IPS-NIHi11 (cell line): ENCODE data around the gene RAC3.

Source experiments
- DNase-seq: peaks from one replicate; pipeline ENCODE4 v3.0.0; 2012; ENCODE audit warnings: mixed read lengths, low spot score

Gene RAC3

DNA sequence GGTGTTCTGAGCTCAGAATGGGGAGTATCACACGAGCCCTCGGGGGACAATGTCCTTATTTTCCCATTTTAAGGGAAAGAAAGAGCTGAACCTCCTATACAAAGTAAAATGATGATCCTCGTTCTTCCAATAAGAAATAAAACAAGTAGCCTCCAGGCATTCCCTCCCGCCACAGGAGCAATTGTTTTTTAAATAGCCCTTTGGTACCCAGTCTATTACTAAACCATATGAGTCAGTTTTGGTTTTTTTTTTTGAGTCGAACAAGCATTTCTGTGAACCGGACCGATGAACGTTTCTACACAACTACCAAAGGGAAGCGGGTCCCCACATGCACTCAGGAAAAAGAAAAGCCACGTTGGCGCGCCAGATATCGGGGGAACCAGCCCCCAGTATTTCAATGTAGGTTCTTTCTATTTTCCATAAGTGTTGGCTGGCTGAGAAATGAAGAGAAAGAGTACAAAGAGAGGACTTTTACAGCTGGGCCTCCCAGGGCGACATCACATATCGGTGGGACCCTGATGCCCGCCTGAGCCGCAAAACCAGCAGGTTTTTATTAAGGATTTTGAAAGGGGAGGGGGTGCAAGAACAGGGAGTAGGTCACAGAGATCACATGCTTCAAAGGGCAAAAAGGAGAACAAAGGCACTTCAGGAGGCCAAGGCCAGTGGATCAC is 9.8 kb downstream of the RAC3 start:
- no peak for DNase-seq

GRCh38 chr17:82042649-82043048 is 11.2 kb downstream of the RAC3 start:
- DNase-seq, result no peak

DNA sequence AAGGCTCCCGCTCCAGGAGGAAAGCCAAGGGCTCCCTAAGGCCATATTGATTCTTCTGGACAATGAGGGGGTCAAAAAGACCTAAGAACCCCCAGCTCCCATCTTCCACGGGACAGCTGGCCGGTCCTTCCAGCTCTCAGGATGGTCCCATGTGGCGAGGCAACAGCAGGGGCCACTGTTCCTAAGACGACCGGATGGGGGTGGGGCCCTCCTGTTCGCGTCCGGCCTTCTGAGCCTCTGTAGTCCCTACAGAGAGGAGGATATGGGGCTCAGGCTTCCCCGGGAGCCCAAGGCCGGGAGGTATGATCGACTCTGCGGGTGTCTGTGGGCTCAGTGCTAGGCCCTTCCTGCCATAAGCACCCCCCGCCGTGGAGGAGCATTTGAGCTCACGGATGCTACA is 12.0 kb downstream of the RAC3 start:
- peak; percentile 51 for DNase-seq

DNA sequence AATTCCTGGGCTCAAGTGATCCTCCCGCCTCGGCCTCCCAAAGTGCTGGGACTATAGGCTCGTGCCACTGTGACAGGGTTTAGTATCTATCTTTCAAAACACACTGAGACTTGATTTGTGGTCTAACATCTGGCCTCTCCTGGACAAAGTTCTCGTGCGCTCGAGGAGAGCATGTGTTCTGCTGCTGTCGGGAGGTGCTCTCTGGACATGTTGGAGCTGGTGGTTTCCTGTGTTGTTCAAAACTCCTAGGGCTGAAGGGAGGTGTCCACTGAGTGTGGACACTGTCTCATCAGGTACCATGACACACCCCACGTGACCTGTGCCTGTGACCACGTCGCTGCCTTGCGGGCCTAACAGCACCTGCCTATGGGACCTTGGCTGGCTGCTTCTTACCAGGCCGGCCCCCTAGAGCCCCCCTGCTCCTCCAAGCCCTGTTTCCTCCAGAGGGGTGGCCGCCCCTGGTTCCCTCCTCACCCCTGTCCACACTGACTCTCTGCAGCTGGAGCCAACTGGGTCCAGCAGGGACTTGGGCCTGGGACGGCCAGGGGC is 14.5 kb downstream of the RAC3 start:
- DNase-seq, result no peak

DNA sequence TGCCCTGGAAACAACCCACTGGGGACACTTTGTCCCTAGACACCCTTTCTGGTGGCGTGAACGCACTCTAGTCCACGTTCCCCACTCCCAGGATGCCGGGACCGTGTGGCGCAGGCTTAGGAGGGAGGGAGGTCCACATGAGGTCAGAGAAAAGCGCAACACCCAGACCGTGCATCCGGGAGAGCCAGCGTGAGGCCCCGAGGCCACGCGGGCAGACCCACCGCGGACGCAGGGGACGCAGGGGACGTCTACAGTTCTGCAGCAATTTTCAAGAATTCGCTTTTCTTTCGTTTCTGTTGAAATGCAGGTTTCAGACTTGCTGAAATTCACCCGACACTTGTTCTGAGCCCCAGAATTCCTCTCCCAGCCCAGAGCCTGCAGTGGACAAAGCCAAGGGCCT is 15.4 kb downstream of the RAC3 start:
- DNase-seq, result no peak

DNA sequence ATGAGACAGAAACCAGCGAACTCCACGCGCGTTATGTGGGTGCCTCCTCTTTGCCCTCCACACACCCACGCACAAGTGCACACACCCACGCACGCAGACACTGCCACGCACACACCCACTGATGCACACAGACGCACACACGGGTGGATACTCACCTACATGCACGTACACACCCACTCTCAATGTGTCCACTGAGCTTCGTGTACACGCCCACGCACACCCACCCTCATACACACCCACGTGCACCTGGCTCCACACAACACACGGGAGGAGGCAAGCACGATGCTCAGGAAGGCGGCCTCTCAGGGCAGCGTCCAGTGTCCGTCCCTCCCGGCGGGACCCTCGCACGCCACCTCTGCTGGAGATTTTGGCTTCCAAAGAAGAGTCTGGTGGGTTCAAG is 15.9 kb downstream of the RAC3 start:
- DNase-seq, result no peak

GRCh38 chr17:82047914-82048570 is 16.6 kb downstream of the RAC3 start:
- no peak for DNase-seq

- DNase-seq, result no peak
These were observed 17.1 kb downstream of the RAC3 start for GRCh38 chr17:82048571-82048971.

DNA sequence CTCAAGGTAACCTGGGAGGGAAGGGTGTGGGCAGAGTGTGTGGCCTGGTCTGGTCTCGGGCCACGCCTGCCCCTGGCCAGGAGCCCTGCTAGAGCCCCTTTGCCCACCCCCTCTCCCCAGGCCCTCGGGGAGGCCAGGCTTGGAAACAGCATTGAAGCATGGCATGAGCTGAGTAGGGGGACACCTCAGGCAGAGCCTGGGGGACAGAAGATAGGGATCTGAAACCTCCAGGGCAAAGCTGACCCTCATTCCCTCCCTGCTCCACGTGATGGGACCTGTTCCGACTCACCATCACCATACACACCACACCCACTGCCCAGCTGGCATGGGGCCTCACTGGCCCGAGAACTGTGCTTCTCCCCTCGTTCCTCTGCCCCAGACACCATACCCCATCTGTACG is 17.6 kb downstream of the RAC3 start:
- no peak for DNase-seq

DNA sequence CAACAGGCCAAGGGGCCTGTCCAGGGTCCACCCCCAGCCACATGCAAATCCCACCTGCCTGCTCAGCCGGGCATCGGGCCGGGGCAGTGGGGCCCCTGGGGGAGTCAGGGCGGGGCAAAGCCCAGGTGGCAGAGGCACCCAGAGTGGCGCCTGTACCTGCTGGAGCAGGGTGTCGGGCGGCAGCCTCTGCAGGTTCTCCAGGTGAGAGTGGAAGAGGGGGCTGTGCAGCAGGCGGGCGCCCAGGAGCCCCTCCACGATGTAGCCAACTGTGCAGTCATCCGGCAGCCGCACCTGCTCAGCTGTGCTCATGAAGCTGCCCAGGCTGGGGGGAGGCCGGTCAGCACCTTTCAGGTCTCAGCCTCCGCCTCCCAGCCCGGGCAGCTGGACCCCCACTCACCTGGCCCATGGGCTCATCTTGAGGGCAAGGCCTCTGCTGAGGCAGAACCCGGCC is 18.1 kb downstream of the RAC3 start:
- no peak for DNase-seq

DNA sequence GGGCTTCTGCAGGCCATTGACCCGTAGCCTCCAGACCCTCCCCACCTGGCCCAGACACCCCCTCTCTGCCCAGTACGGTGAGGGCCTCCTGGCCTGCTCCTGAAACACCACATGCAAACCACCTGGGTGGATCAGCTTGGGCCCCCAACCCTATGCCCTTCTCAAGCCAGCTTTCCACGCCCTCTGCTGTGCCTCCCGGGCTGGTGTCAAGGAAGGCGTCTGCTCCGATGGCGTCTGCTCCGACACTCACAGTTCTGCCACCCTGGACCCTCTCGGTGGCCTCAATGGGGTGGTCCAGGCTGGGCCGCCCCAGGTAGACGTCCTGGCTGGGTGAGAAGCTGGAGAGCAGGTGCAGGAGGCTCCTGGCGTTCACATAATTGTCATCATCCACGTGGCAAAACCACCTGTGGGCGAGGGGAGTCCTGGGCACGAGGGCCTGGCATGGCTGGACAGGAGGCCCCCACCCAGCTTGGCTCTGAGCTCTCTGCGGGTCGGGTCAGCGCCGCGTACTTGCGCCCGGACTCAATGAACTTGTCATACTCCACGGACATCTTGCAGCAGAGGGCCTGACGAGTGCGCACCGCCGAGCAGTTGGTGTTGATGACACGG is 18.8 kb downstream of the RAC3 start:
- no peak for DNase-seq

DNA sequence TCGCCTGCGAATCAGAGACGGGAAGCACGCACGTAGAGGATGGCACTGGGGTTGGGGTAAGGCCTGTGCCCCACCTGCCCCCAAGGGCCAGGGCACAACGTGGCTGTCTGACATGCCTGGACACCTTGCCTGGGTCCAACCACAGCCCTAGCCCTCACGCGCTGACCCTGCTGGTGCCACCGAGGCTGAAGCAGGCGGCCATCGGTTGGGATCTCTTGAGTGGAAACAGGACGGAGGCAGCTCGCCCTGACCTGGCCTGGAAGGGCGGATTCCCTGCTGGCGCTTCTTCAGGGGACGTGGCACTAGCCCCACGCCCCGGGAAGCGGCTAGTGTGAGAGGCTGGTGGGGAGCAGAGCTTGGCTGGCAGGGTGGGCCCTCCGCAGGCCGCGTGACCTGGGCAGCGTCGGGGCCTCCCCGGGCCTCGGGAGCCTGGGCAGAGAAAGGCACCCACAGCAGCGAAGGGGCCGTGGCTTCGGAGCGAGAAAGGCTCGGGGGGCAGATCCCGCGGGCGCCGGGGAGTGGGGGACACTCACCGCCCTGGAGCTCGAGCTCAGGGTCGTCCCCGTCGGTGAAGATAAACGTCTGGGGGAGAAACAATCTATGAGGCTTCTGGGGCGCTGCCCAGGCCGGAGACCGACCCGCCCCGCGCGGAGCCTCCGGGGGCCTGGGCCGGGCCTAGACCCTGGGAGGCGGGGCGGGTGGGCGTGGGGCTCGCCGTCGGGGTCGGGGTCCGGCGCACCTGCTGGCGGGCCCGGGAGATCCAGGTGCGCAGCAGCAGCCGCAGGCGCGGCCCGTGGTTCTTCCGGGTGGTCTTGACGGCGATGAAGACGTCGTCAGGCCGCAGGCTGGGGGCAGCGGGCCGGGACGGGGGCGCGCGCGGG is 19.5 kb downstream of the RAC3 start:
- DNase-seq, result peak; percentile 85

DNA sequence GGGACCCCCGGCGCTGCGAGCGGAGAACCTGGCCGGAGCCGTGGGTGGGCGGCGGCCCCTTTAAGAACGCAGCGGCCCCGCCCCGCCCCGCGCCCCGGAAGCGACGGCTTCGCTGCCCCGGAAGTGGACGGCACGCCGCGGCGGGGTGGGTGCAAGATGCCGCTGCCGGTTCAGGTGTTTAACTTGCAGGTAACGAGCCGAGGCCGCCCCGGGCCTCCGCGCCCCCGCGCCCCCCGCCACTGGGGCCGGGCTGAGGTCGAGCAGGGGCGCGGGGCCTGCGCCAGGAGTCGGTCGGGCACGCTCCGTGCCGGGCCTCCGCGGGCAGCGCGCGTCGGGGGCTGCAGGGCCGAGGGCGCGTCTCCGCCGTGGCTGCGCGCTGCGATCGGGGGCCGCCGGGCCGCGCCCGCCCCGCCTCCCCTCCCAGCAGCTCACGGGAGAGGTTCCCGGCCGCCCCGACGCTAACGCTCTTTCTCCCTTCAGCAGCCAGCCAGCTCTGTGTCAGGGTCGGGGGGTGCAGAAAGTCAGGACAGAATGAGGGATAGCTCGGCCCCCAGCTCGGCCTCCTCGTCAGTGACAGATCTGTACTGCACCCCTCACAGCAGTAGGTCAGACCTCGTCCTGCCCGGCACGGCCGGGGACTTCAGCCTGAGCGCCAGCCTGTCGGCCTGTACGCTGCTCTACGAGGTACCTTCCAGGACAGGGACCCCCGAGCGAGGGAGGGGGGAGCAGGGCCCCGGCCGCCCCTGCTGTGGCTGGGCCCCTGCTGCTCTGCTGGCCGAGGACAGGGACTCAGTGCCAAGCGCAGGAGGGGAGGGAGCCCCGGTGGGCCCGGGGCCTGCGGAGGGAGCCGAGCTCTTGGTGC is 20.5 kb downstream of the RAC3 start, which contains the start of the genes GPS1 and RFNG:
Gene GPS1 (plus strand): TSS at position 123 of the 862 bp plus-strand sequence. CDS start 34 bp downstream, at position 157.
Gene RFNG (minus strand): TSS at position 36 of the 862 bp plus-strand sequence. CDS start 45 bp downstream, outside the sequence.
- DNase-seq, result peak; percentile 96

GRCh38 chr17:82052638-82053059 is 21.2 kb downstream of the RAC3 start:
- DNase-seq, result no peak

DNA sequence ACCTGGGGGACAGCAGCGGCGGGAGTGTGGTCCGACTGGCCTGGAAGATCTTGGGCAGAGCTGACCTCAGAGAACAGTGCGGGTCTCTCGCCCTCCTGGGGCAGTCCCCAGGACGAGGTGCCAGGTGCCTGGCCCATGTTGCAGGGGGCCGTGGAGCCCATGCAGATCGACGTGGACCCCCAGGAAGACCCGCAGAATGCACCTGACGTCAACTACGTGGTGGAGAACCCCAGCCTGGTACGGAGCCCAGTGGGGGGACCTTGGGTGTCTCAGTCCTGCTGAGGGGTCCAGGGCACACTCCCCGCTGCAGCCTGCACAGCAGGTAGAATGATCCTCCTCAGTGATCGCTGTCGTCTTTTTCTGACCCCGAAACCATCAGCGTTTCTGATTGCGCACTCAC is 21.7 kb downstream of the RAC3 start:
- DNase-seq, result no peak

DNA sequence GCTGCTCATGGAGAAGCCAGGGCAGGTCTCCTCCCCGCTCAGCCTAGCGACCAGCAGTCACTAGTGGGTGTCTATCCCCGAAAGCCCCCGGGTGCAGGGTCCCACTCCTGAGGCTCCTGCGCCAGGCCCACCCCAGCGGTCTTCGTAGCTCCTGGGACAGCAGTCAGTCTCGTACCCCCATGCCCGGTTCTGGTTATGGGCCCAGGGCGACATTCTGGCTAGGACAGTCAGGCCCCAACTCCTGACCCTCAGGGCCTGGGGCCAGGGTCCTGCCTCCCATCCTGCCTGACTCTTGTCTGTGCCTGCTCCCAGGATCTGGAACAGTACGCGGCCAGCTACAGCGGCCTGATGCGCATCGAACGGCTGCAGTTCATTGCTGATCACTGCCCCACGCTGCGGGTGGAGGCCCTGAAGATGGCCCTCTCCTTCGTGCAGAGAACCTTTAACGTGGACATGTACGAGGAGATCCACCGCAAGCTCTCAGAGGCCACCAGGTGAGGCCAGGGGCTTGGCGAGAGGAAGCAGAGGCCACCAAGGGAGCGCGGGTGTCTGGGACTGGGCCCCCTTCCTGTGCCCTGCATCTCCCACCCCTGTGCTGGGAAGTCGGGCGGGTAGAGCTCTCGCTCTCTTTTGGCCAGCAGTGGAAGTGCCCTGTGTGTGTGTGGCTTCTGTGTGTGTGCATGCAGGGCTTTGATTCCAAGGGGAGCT is 22.2 kb downstream of the RAC3 start:
- no peak for DNase-seq

DNA sequence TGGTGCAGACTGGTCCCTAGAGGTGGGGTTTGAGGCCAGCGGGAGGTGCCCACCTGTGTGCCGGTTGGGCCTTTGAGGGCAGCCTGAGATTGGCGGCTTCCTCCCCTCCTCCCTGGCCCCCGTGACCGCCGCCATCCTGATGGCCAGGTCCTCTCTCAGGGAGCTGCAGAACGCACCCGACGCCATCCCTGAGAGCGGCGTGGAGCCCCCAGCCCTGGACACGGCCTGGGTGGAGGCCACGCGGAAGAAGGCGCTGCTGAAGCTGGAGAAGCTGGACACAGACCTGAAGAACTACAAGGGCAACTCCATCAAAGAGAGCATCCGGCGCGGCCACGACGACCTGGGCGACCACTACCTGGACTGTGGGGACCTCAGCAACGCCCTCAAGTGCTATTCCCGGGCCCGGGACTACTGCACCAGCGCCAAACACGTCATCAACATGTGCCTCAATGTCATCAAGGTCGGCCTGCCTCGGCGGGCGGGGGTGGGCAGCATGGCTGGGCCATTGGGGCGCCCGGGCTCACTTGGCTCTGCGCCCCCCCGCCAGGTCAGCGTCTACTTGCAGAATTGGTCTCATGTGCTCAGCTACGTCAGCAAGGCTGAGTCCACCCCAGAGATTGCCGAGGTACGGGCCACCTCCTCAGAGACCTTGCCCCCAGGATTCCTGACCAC is 23.0 kb downstream of the RAC3 start:
- DNase-seq, result peak; percentile 6

DNA sequence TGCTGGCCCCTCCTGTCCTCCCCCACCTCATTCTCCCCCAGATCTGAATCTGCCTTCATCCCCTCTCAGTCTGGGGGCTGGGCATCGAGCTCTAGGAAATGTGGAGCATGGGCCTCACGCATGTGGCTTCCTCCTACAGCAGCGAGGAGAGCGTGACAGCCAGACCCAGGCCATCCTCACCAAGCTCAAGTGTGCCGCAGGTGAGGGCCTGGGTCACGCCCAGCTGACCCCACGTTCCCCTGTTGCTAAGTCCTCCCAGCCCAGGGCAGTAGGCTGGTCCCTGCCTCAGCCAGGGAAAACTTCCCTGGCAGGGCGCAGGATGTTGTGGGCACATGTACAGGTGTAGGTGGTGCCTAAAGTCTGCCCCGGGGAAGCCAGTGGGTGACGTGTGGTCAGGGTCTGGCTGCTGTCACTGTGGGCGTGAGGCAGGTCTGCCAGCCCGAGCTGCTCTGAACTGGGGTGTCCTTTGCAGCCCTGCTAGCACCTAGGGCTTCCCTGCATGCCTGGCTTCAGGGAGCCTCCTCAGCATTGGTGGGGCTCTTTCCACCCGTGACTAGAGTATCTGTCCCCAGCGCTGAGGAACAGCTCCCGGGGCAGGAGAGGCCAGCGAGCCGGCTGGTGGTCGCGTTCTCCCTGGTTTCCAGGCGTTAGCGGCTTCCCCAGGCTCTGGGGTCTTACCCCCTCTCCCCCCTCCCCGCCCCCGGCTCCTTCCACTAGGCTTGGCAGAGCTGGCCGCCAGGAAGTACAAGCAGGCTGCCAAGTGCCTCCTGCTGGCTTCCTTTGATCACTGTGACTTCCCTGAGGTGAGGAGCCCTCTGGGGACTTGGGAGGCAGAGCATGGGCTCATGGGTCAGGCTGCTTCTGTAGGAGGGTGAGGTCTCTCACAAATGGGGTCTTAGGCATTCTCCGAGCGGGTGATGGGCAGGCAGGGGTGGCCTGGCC is 23.8 kb downstream of the RAC3 start:
- peak; percentile 5 for DNase-seq
